GM12872 (cell line): ENCODE results near the gene ZNF385C.

ENCODE experiments used
- CTCF ChIP-seq: IDR thresholded peaks from 3 replicates; pipeline ENCODE4 v1.5.1; 2011; ENCODE audit warnings: low read depth, mild to moderate bottlenecking, low read length, moderate library complexity; ENCODE audit not compliant: insufficient read depth

ZNF385C gene

GRCh38 chr17:42076797-42077559 is 21.3 kb downstream of the ZNF385C start:
- TF ChIP-seq CTCF: no peak

GRCh38 chr17:42075789-42076188 is 22.5 kb downstream of the ZNF385C start:
- TF ChIP-seq CTCF: no peak

GRCh38 chr17:42072323-42073187 is 25.7 kb downstream of the ZNF385C start:
- TF ChIP-seq CTCF: peak; percentile 7; the same call in 1 of the 3 replicates

- TF ChIP-seq CTCF: no peak
Observed at GRCh38 chr17:42071810-42072209, 26.5 kb downstream of the ZNF385C start.

GRCh38 chr17:42068979-42069378 is 29.3 kb downstream of the ZNF385C start:
- no peak for TF ChIP-seq CTCF

- TF ChIP-seq CTCF: peak; percentile 97
Observed at GRCh38 chr17:42067371-42068091, 30.7 kb downstream of the ZNF385C start.

- no peak for TF ChIP-seq CTCF
Observed at GRCh38 chr17:42065201-42065600, 33.1 kb downstream of the ZNF385C start.
